Transverse colon (tissue), 3 donors: ENCODE data around the gene STXBP1.

Experiments
- EP300 ChIP-seq: sonication (generic); formaldehyde crosslinking; IDR thresholded peaks from one replicate; pipeline ENCODE4 v1.6.1; 2017; ENCODE audit warnings: antibody characterized with exemption, low read depth
- TF ChIP-seq, protein P1 (sequence below), 5 experiments: fragments of 200-600 bp in 3 of 5; fragments of 450-650 bp in 2 of 5; sonication (generic) in 3 of 5; IDR thresholded peaks; 1 replicate in 2 of 5; 2 replicates in 3 of 5; pipeline ENCODE4 v1.5.1; 2016 to 2017; ENCODE audit warnings: antibody characterized with exemption in 5 of 5, inconsistent platforms in 3 of 5, mild to moderate bottlenecking in 2 of 5, moderate library complexity in 1 of 5

GRCh38 chr9:127614961-127615360 is 2.9 kb downstream of the STXBP1 start:
- TF ChIP-seq, protein P1, sequence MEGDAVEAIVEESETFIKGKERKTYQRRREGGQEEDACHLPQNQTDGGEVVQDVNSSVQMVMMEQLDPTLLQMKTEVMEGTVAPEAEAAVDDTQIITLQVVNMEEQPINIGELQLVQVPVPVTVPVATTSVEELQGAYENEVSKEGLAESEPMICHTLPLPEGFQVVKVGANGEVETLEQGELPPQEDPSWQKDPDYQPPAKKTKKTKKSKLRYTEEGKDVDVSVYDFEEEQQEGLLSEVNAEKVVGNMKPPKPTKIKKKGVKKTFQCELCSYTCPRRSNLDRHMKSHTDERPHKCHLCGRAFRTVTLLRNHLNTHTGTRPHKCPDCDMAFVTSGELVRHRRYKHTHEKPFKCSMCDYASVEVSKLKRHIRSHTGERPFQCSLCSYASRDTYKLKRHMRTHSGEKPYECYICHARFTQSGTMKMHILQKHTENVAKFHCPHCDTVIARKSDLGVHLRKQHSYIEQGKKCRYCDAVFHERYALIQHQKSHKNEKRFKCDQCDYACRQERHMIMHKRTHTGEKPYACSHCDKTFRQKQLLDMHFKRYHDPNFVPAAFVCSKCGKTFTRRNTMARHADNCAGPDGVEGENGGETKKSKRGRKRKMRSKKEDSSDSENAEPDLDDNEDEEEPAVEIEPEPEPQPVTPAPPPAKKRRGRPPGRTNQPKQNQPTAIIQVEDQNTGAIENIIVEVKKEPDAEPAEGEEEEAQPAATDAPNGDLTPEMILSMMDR (IDR thresholded peaks at IDR 0.05) = no peak
- TF ChIP-seq EP300 = no peak
